B cell (primary cell): ENCODE data around the gene WNT11. TPM values are rescaled to one million over a fixed set of nuclear protein-coding genes. Genes with fewer than 3 reads are reported as not detected.

Experiments
- ATAC-seq: fragments of 200-7000 bp; cut with Tn5 transposase; one replicate; pipeline ENCODE4 v1.10.0; 2021; ENCODE audit warnings: low read depth, mild to moderate bottlenecking, moderate number of reproducible peaks, moderate library complexity
- CTCF ChIA-PET: fragments of 350-600 bp; sonication (Branson Sonifier 250); formaldehyde crosslinking; loops from one replicate; lab custom pipeline; 2021; ENCODE audit warnings: antibody characterized with exemption, inconsistent platforms; lab: Charles Lee
- POLR2A ChIA-PET: fragments of 350-600 bp; sonication (Branson Sonifier 250); formaldehyde crosslinking; loops from one replicate; lab custom pipeline; 2021; ENCODE audit warnings: antibody characterized with exemption; lab: Charles Lee
- DNase-seq: peaks from one replicate; pipeline ENCODE4 v3.0.0; 2013
- H2AFZ ChIP-seq: 2 replicates; pipeline ENCODE4 v1.6.1; 2012; ENCODE audit warnings: mild to moderate bottlenecking, low read depth, low read length; ENCODE audit not compliant: insufficient read depth, poor library complexity, severe bottlenecking
- H3K27ac ChIP-seq, 2 donors: 1 replicate in 1 of 2; 2 replicates in 1 of 2; pipeline ENCODE4 v1.5.1; 2012 to 2013; ENCODE audit warnings: low read length in 2 of 2, mild to moderate bottlenecking in 2 of 2, moderate library complexity in 1 of 2
- H3K27me3 ChIP-seq, 4 experiments: fragments of 200-600 bp in 1 of 4; sonication (generic) in 1 of 4; replicated peaks in 1 of 4; 1 replicate in 2 of 4; 2 replicates in 2 of 4; pipeline versions ENCODE4 v1.6.1 to v1.7.0; 2013 to 2016; ENCODE audit warnings: low read length in 3 of 4, mild to moderate bottlenecking in 2 of 4, mixed read lengths in 1 of 4, moderate library complexity in 1 of 4; ENCODE audit not compliant: insufficient read depth in 4 of 4, control insufficient read depth in 3 of 4; ENCODE audit errors: control extremely low read depth in 1 of 4
- H3K36me3 ChIP-seq, 2 experiments: replicated peaks in 1 of 2; 1 replicate in 1 of 2; 2 replicates in 1 of 2; pipeline versions ENCODE4 v1.6.1 to v1.7.1; 2013; ENCODE audit warnings: low read length in 1 of 2; ENCODE audit not compliant: insufficient read depth in 2 of 2, control insufficient read depth in 1 of 2; ENCODE audit errors: control extremely low read depth in 1 of 2, extremely low read depth in 1 of 2
- H3K4me1 ChIP-seq, 2 donors: fragments of 200-600 bp in 1 of 2; sonication (generic) in 1 of 2; 1 replicate in 1 of 2; 2 replicates in 1 of 2; pipeline versions ENCODE4 v1.5.1 to v1.6.1; 2013 to 2017; ENCODE audit warnings: low read length in 2 of 2; ENCODE audit not compliant: control insufficient read depth in 2 of 2, insufficient read depth in 2 of 2
- H3K4me2 ChIP-seq: replicated peaks from 2 replicates; pipeline ENCODE3; 2012; ENCODE audit warnings: mild to moderate bottlenecking, low read depth, low read length; ENCODE audit not compliant: poor library complexity, severe bottlenecking
- H3K4me3 ChIP-seq, 5 experiments: fragments of 200-600 bp in 1 of 5; sonication (generic) in 1 of 5; 1 replicate in 3 of 5; 2 replicates in 2 of 5; pipeline versions ENCODE4 v1.5.1 to v1.7.0; 2011 to 2016; ENCODE audit warnings: low read length in 4 of 5, mild to moderate bottlenecking in 4 of 5, low read depth in 2 of 5, control low read depth in 1 of 5, moderate library complexity in 1 of 5; ENCODE audit not compliant: insufficient read depth in 1 of 5; ENCODE audit errors: control extremely low read depth in 1 of 5, extremely low read depth in 1 of 5
- H3K79me2 ChIP-seq: fragments of 200-600 bp; sonication (generic); one replicate; pipeline ENCODE4 v1.6.0; 2016; ENCODE audit warnings: low read length; ENCODE audit not compliant: control insufficient read depth, insufficient read depth
- H3K9ac ChIP-seq: fragments of 200-600 bp; sonication (generic); 2 replicates; pipeline ENCODE4 v1.6.1; 2017; ENCODE audit warnings: mild to moderate bottlenecking, low read length, moderate library complexity
- H3K9me3 ChIP-seq, 3 donors: one replicate each; pipeline versions ENCODE4 v1.6.1 to v1.7.1; 2013; ENCODE audit warnings: low read length in 2 of 3; ENCODE audit not compliant: control insufficient read depth in 2 of 3, insufficient read depth in 1 of 3; ENCODE audit errors: control extremely low read depth in 1 of 3
- H4K20me1 ChIP-seq: 2 replicates; pipeline ENCODE4 v1.6.0; 2012; ENCODE audit warnings: mild to moderate bottlenecking, low read length; ENCODE audit not compliant: insufficient read depth, control insufficient read depth, poor library complexity, severe bottlenecking
- H3K27ac Mint-ChIP-seq: one replicate; pipeline ENCODE4 v1.8.0; 2021; ENCODE audit warnings: mixed read lengths
- H3K27me3 Mint-ChIP-seq: one replicate; pipeline ENCODE4 v1.8.0; 2021; ENCODE audit warnings: mixed read lengths
- H3K4me1 Mint-ChIP-seq: one replicate; pipeline ENCODE4 v1.8.0; 2021; ENCODE audit warnings: mixed read lengths
- H3K4me3 Mint-ChIP-seq: one replicate; pipeline ENCODE4 v1.8.0; 2021; ENCODE audit warnings: mixed read lengths
- H3K9me3 Mint-ChIP-seq: one replicate; pipeline ENCODE4 v1.8.0; 2022; ENCODE audit warnings: mixed read lengths; ENCODE audit not compliant: insufficient read depth
- CTCF ChIP-seq: fragments of 200-600 bp; IDR thresholded peaks from one replicate; pipeline ENCODE4 v1.8.0; 2022; ENCODE audit warnings: antibody characterized with exemption, mild to moderate bottlenecking
- EZH2 ChIP-seq: IDR thresholded peaks from 2 replicates; pipeline ENCODE4 v1.6.1; 2012; ENCODE audit warnings: borderline replicate concordance, low read depth, mild to moderate bottlenecking, moderate library complexity, low read length; ENCODE audit not compliant: insufficient read depth, poor library complexity, severe bottlenecking
- WGBS: methylation state at CpG from one replicate; pipeline ENCODE4 v1.1.5; 2013; ENCODE audit warnings: missing lambda C conversion rate; ENCODE audit not compliant: insufficient coverage; 5-methylcytosine and 5-hydroxymethylcytosine counted together
- intact Hi-C: fragments of 100-400 bp; cut with micrococcal nuclease; formaldehyde crosslinking; loops from one replicate; pipeline ENCODE4 v1.10.0; 2022
- polyA plus RNA-seq: library from polyadenylated mRNA; depleted of rRNA; stranded (reverse); fragments of >200 nt; gene quantifications from 2 replicates; pipeline ENCODE4 v1.2.3, GENCODE V29; 2012
- total RNA-seq, 2 donors: library from RNA; stranded (reverse); fragments of 120-200 nt in 1 of 2; gene quantifications; 1 replicate in 1 of 2; 2 replicates in 1 of 2; pipeline versions ENCODE4 v1.2.3 to v1.2.4, GENCODE V29; 2013 to 2022

WNT11 gene
- total and polyA plus RNA-seq, 2 donors (not counting 1 experiment from before 2014, with no cell fraction given), result 0.39 TPM; not detected in 1

- Histone ChIP-seq H3K27ac (no peak overlapping the region), H3K9ac (no peak overlapping the region), H2AFZ (no peak overlapping the region), H4K20me1 (no peaks in the 10 kb centered on the region), H3K36me3 (no peaks in the 10 kb centered on the region), H3K27me3 (peaks cover 0 to 21% (median 10%) of the 10 kb centered on the region in 4 experiments), H3K9me3 (peaks cover 0 to under 1% (median 0%) of the 10 kb centered on the region in 3 donors), H3K79me2 (no peaks in the 10 kb centered on the region), H3K4me3 (no peak overlapping the region), H3K4me1 (peaks cover 9 to 21% of the 10 kb centered on the region in 2 donors), H3K4me2 (no peak overlapping the region)
- WGBS, result 89% methylated on average over 3 of the region's 5 CpGs
- intact Hi-C loops, result no loop called here
- Mint-ChIP-seq H3K27ac (no peak overlapping the region), H3K4me3 (no peak overlapping the region), H3K4me1 (peaks cover 3% of the 10 kb centered on the region), H3K27me3 (peaks cover 17% of the 10 kb centered on the region), H3K9me3 (no peaks in the 10 kb centered on the region)
- no peak for DNase-seq
- TF ChIP-seq EZH2 (no peak), CTCF (no peak)
- ChIA-PET POLR2A (no interaction called here), CTCF (no interaction called here)
- no peak for ATAC-seq
These were observed 7.9 kb upstream of the WNT11 start for GRCh38 chr11:76214186-76214585.

GRCh38 chr11:76212086-76213035 is 6.1 kb upstream of the WNT11 start:
- no peak overlapping the region for H3K27ac ChIP-seq
- no peak for ATAC-seq
- intact Hi-C loops, result no loop called here
- H4K20me1 ChIP-seq, result no peaks in the 10 kb centered on the region
- WGBS, result 88% methylated on average over 5 of the region's 7 CpGs
- POLR2A ChIA-PET, result interaction anchor here (0.6 kb wide), 1 partner anchor 63 kb away, joined by 8 read pairs; no protein-coding TSS in a partner anchor
- peaks cover 0 to 8% (median 0%) of the 10 kb centered on the region in 3 donors for H3K9me3 ChIP-seq
- peaks cover 0 to 38% (median 18%) of the 10 kb centered on the region in 4 experiments for H3K27me3 ChIP-seq
- no peaks in the 10 kb centered on the region for H3K9me3 Mint-ChIP-seq
- no peak overlapping the region for H3K9ac ChIP-seq
- CTCF ChIA-PET, result interaction anchor here (0.6 to 2.0 kb wide), 4 partner anchors 24 to 185 kb away, joined by 3 to 10 read pairs (median 4); no protein-coding TSS in a partner anchor
- H3K27me3 Mint-ChIP-seq, result peaks cover 22% of the 10 kb centered on the region
- H3K4me1 ChIP-seq, result peaks cover 27 to 31% of the 10 kb centered on the region in 2 donors
- H3K36me3 ChIP-seq, result no peaks in the 10 kb centered on the region
- no peak overlapping the region for H2AFZ ChIP-seq
- TF ChIP-seq CTCF (no peak), EZH2 (no peak)
- no peak for DNase-seq
- H3K4me3 ChIP-seq, result no peak overlapping the region
- H3K4me3 Mint-ChIP-seq, result peak overlapping the region; percentile 16
- H3K27ac Mint-ChIP-seq, result no peak overlapping the region
- H3K4me1 Mint-ChIP-seq, result peaks cover 11% of the 10 kb centered on the region
- H3K4me2 ChIP-seq, result no peak overlapping the region
- no peaks in the 10 kb centered on the region for H3K79me2 ChIP-seq
